ENCODE data around the gene EXOC6. TPM values are rescaled to one million over a fixed set of nuclear protein-coding genes. Genes with fewer than 3 reads are reported as not detected.

Gene EXOC6
- total RNA-seq, 1 experiment from 2014 or later: 12.9 TPM

- Histone ChIP-seq H3K4me1 (ENCODE audit: control insufficient read depth in 1 of 2, insufficient read depth in 2 of 2, low read length in 2 of 2) (no peaks in the 10 kb centered on the region; a peak in 1 of 4 replicates), H3K27me3 (ENCODE audit: insufficient read depth, low read length) (no peaks in the 10 kb centered on the region), H3K27ac (ENCODE audit: low read depth, low read length) (no peak overlapping the region), H3K4me3 (replicated peaks in 1 of 2; ENCODE audit: low read depth in 1 of 2, low read length in 2 of 2) (no peak overlapping the region), H2AFZ (ENCODE audit: low read depth, low read length, poor library complexity, severe bottlenecking) (no peak overlapping the region), H3K36me3 (ENCODE audit: control insufficient read depth in 1 of 2, insufficient read depth in 2 of 2, low read length in 2 of 2) (no peaks in the 10 kb centered on the region), H3K9me3 (ENCODE audit: control insufficient read depth in 1 of 2, insufficient read depth in 1 of 2, low read depth in 1 of 2, low read length in 2 of 2) (no peaks in the 10 kb centered on the region), H3K9me2 (ENCODE audit: insufficient read depth) (no peaks in the 10 kb centered on the region), H3K4me2 (ENCODE audit: low read length) (no peak overlapping the region), H3K79me2 (ENCODE audit: insufficient read depth, low read length) (no peaks in the 10 kb centered on the region), H4K20me1 (ENCODE audit: insufficient read depth) (no peaks in the 10 kb centered on the region), H3K9ac (ENCODE audit: low read length) (no peak overlapping the region)
- CTCF ChIA-PET: no interaction called here
- no peak for TF ChIP-seq CEBPB (IDR thresholded peaks at IDR 0.05; ENCODE audit: low read depth)
- TF ChIP-seq EZH2phosphoT487 (IDR thresholded peaks at IDR 0.05; ENCODE audit: borderline replicate concordance): no peak
- no peak for TF ChIP-seq CBX3 (IDR thresholded peaks at IDR 0.05; ENCODE audit: low read depth)
- no peak for TF ChIP-seq FOSL1 (IDR thresholded peaks at IDR 0.05; ENCODE audit: low read depth)
- TF ChIP-seq REST (IDR thresholded peaks at IDR 0.05; ENCODE audit: low read depth): no peak
- no TSS peak for BruUV-seq (replicated peaks)
- RAD21 ChIA-PET (ENCODE audit: low non-redundant PET in 1 of 2, low total read pairs in 2 of 2, uncharacterized antibody in 2 of 2, unreplicated experiment in 2 of 2): no interaction called here
- ATAC-seq (no peak), DNase-seq (ENCODE audit: low read depth, low spot score) (no peak)
- intact Hi-C loops (cut with micrococcal nuclease): no loop called here
- POLR2A ChIA-PET: interaction anchor here (0.7 to 1.8 kb wide), 2 partner anchors 12 to 248 kb away, joined by 4 read pairs; no protein-coding TSS in a partner anchor
These were observed 150.9 kb downstream of the EXOC6 start for GRCh38 chr10:92999191-92999590.
